Central memory CD8-positive, alpha-beta T cell (primary cell): ENCODE results near the gene MFRP.
A peak's percentile ranks its signal among the peaks of the same experiment; 100 is the strongest.

Source experiments
- ATAC-seq: fragments of 150-1000 bp; cut with Tn5 transposase; replicated peaks from 2 replicates; pipeline ENCODE4 v1.10.0; 2022; ENCODE audit warnings: mild to moderate bottlenecking, moderate FRiP score, moderate number of reproducible peaks; ENCODE audit not compliant: poor library complexity, severe bottlenecking; ENCODE audit errors: extremely low read depth
- DNase-seq, 2 donors: peaks; one replicate each; pipeline ENCODE4 v3.0.0; 2021; ENCODE audit warnings: low spot score in 2 of 2
- H3K27ac Mint-ChIP-seq: one replicate; pipeline ENCODE4 v1.8.0; 2022; ENCODE audit warnings: low read depth, mild to moderate bottlenecking, moderate library complexity, mixed read lengths
- H3K27me3 Mint-ChIP-seq: one replicate; pipeline ENCODE4 v1.8.0; 2022; ENCODE audit warnings: mixed read lengths
- H3K36me3 Mint-ChIP-seq: one replicate; pipeline ENCODE4 v1.8.0; 2022; ENCODE audit warnings: mild to moderate bottlenecking, moderate library complexity, mixed read lengths; ENCODE audit not compliant: insufficient read depth
- H3K4me1 Mint-ChIP-seq: one replicate; pipeline ENCODE4 v1.8.0; 2022; ENCODE audit warnings: mixed read lengths
- H3K4me3 Mint-ChIP-seq: one replicate; pipeline ENCODE4 v1.8.0; 2022; ENCODE audit warnings: mild to moderate bottlenecking, moderate library complexity, mixed read lengths
- H3K9me3 Mint-ChIP-seq: one replicate; pipeline ENCODE4 v1.8.0; 2022; ENCODE audit warnings: mixed read lengths

MFRP gene

DNA sequence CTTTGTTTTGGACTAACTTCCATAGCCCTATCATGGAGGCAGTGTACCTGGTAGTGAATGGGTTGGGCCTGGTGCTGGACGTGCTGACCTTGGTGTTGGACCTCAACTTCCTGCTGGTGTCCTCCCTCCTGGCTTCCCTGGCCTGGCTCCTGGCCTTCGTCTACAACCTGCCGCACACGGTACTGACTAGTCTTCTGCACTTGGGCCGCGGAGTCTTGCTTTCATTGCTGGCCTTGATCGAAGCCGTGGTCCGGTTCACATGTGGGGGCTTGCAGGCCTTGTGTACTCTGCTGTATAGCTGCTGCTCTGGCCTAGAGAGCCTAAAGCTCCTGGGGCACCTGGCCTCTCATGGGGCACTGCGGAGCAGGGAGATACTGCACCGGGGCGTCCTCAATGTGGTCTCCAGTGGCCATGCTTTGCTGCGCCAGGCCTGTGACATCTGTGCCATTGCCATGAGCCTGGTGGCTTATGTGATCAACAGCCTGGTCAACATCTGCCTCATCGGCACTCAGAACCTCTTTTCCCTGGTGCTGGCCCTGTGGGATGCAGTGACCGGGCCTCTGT is 11.3 kb downstream of the MFRP start:
- H3K4me1 Mint-ChIP-seq, result peaks cover 47% of the 10 kb centered on the region
- DNase-seq, result no peak
- peaks cover 15% of the 10 kb centered on the region for H3K36me3 Mint-ChIP-seq

DNA sequence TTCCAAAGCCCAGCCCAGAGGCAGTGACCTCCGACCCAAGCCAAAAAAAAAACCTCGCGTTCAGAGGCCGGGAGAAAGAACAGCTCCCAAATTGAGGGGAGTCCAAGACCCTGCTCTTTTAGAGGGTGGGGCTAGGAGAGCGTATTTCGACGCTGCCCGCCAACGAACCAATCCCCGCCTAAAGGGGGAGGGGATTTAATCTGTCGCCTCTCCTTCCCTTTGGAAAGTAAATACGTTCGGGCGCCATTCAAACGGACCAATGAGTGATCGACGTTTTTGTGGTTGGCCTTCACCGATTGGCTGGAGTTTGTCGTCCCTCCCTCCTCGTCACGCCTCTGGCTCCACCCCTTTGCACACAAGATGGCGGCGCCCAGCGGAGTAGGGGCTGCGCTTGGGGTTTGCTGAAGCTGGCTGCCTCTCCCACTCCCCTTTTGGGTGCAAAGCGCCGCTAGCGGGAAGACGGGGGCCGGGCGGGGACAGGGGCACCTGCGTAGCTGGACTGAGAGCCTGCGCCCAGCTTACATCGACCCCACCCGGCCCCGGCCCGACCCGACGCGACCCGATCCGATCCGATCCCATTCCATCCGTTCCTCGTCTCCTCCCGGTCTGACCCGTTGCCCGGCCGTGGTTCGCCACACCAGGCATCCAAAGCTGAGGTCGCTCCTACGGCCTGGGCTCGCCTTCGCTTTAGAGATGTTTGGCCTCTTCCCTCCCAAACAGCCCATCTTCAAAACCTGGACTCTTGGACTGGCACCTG is 12.2 kb downstream of the MFRP start, which contains the start of gene RNF26:
Gene RNF26 (plus strand): TSS at position 354 of the 757 bp plus-strand sequence. CDS start 596 bp downstream, outside the sequence.
- Mint-ChIP-seq H3K27me3 (peaks cover 9% of the 10 kb centered on the region), H3K9me3 (no peaks in the 10 kb centered on the region), H3K4me1 (peaks cover 45% of the 10 kb centered on the region), H3K36me3 (peaks cover 14% of the 10 kb centered on the region), H3K4me3 (peak within 1 kb of the TSS; percentile 99), H3K27ac (peak within 1 kb of the TSS; percentile 97)
- DNase-seq, result peak; percentile 88 to 91
- ATAC-seq, result peak; percentile 93

More for the DNA sequence above, 11.3 kb downstream of the MFRP start:
- no peaks in the 10 kb centered on the region for H3K9me3 Mint-ChIP-seq
- no peak for ATAC-seq
- peak overlapping the region; percentile 99 for H3K4me3 Mint-ChIP-seq
- H3K27ac Mint-ChIP-seq, result peak overlapping the region; percentile 97
- H3K27me3 Mint-ChIP-seq, result peaks cover 11% of the 10 kb centered on the region

DNA sequence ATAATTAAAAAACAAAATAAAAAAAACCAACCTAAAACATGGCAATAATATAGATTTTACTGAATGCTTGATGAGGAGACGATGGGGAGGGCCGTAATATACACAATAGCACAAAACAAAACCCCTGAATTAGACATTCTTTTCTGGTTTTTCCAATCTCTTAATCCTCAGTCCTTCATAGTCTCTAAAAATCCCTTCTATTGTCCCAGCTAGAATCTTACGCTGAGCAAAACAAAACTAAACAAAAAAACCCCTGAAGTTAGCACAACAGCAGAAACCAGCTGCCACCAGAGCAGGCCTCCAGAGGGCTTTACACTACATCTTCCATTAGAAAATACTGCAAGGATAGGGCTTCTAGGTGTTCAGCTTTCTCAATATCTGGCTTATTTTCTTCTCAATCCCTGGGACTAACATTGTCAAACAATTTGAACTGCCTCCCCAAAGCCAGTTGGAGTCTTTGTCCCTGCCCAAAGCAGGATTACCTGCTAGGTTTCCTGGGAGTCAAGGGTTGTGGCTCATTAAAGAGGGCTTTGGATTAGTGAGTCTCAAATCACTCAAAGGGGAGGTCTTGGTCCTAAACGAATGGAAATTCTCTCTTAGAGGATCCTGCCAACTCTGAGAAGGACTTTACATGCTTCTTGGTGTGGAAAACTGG is 14.3 kb downstream of the MFRP start:
- Mint-ChIP-seq H3K4me1 (peaks cover 34% of the 10 kb centered on the region), H3K27me3 (peaks cover 8% of the 10 kb centered on the region), H3K27ac (peak overlapping the region; percentile 97), H3K36me3 (peaks cover 12% of the 10 kb centered on the region), H3K9me3 (no peaks in the 10 kb centered on the region), H3K4me3 (peak overlapping the region; percentile 99)
- ATAC-seq, result no peak
- no peak for DNase-seq

DNA sequence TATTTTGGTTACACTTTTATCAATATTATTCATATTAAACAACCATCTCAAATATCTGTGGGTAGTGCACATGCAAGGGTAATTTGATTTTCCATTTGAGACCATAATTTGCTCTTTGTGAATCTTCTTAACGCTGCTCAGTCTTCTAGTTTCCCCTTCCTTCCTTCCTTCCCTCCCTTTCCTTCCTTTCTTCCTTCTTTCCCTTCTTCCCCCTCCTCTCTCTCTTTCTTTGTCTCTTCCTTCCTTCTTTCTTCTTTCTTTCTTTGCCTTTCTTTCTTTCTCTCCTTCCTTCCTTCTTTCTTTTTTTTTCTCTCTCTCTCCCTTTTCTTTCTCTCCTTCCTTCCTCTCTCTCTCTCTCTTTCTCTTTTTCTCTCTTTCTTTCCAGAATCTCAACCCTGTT is 16.3 kb downstream of the MFRP start:
- no peak for ATAC-seq
- H3K36me3 Mint-ChIP-seq, result peaks cover 10% of the 10 kb centered on the region
- H3K27me3 Mint-ChIP-seq, result peaks cover 8% of the 10 kb centered on the region
- no peak overlapping the region for H3K4me3 Mint-ChIP-seq
- H3K4me1 Mint-ChIP-seq, result peaks cover 20% of the 10 kb centered on the region
- no peak overlapping the region for H3K27ac Mint-ChIP-seq
- DNase-seq, result no peak
- H3K9me3 Mint-ChIP-seq, result no peaks in the 10 kb centered on the region

DNA sequence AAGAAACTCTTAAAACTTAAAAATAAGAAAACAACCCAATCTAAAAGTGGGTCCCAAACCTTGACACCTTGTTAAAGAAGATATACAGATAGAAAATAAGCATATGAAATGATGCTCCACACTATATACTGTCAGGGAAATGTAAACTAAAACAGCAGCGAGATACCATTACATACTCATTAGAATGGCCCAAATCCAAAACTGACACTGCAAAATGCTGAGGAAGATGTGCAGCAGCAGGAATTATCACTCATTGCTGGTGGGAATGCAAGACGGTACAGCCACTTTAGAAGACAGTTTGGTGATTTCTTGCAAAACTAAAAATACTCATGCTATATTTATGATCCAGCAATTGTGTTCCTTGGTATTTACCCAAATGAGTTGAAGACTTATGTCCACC is 17.2 kb downstream of the MFRP start:
- peaks cover 5% of the 10 kb centered on the region for H3K36me3 Mint-ChIP-seq
- no peak for ATAC-seq
- no peaks in the 10 kb centered on the region for H3K9me3 Mint-ChIP-seq
- no peak for DNase-seq
- peaks cover 8% of the 10 kb centered on the region for H3K27me3 Mint-ChIP-seq
- H3K4me3 Mint-ChIP-seq, result no peak overlapping the region
- peaks cover 11% of the 10 kb centered on the region for H3K4me1 Mint-ChIP-seq
- no peak overlapping the region for H3K27ac Mint-ChIP-seq

DNA sequence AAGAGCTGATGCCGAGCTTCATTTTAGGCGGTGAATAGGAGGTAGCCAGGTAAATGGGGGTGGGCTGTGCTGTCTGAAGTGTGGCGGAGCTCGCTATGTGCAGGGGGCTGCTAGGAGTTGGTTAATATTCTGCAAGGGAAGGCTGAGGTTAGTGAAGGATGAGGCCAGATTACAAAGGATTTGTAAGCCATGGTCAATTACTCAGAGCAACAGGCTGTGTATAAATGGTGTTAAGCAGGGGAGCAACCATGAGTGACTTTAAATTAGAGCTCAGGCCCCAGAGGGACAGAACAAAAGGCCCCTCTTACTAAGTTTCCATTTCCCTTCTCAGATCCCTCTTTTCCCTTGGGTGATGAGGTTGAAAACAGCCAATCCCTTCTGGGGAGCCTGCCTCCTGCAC is 22.3 kb downstream of the MFRP start:
- no peak overlapping the region for H3K4me3 Mint-ChIP-seq
- H3K4me1 Mint-ChIP-seq, result peaks cover 23% of the 10 kb centered on the region
- H3K36me3 Mint-ChIP-seq, result no peaks in the 10 kb centered on the region
- H3K27ac Mint-ChIP-seq, result no peak overlapping the region
- ATAC-seq (no peak), DNase-seq (no peak)
- no peaks in the 10 kb centered on the region for H3K9me3 Mint-ChIP-seq
- H3K27me3 Mint-ChIP-seq, result peaks cover 14% of the 10 kb centered on the region

DNA sequence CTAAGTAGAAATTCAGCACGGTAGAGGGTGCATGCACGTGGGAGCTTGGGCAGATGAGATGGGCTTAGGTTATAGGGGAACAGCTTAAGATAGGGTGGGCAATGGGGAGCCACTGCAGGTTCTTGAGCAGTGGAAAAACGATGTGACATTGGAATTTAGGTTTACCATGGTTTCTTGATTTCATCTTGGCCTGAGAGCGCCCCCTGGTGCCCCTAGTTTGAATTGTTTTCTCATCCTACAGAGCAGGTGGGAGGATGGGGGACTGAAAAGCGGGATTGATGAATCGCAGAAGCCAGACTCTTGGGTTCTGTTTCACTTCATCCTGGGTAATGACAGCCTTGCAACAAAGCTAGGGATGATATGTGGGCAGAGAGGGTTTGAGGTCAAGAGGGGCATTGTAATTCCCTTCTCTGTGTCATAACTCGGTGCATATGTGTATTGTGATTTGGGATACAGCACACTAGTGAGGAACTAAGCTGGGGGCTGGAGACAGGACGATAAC is 22.9 kb downstream of the MFRP start:
- peak; percentile 60 to 75 for DNase-seq
- no peak overlapping the region for H3K27ac Mint-ChIP-seq
- peaks cover 16% of the 10 kb centered on the region for H3K27me3 Mint-ChIP-seq
- H3K9me3 Mint-ChIP-seq, result no peaks in the 10 kb centered on the region
- peaks cover 23% of the 10 kb centered on the region for H3K4me1 Mint-ChIP-seq
- ATAC-seq, result no peak
- peaks cover 2% of the 10 kb centered on the region for H3K36me3 Mint-ChIP-seq
- no peak overlapping the region for H3K4me3 Mint-ChIP-seq

DNA sequence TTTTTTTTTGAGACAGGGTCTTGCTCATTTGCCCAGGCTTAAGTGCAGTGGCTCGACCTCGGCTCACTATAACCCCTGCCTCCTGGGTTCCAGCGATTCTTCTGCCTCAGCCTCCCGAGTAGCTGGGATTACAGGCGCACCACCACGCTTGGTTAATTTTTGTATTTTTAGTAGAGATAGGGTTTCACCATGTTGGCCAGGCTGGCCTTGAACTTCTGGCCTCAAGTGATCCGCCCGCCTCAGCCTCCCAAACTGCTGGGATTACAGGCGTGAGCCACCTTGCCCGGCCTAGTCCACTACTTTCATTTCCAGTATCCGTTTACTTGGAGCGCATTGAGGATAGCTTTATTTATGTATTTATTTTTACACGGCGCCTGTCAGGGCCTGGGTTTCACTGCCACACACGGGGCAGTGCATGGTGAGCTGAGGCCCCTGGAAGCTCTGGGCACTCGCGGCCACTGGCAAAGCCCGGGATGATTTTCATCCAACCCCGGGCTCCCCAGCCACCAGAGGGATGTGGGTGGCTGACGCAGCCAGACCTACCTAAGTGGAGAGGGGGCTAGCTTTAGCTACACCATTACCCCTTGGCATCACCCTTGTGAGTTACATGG is 23.5 kb downstream of the MFRP start:
- peaks cover 2% of the 10 kb centered on the region for H3K36me3 Mint-ChIP-seq
- H3K27ac Mint-ChIP-seq, result no peak overlapping the region
- no peak overlapping the region for H3K4me3 Mint-ChIP-seq
- H3K9me3 Mint-ChIP-seq, result no peaks in the 10 kb centered on the region
- H3K27me3 Mint-ChIP-seq, result peaks cover 22% of the 10 kb centered on the region
- H3K4me1 Mint-ChIP-seq, result peaks cover 23% of the 10 kb centered on the region
- ATAC-seq (no peak), DNase-seq (no peak)

DNA sequence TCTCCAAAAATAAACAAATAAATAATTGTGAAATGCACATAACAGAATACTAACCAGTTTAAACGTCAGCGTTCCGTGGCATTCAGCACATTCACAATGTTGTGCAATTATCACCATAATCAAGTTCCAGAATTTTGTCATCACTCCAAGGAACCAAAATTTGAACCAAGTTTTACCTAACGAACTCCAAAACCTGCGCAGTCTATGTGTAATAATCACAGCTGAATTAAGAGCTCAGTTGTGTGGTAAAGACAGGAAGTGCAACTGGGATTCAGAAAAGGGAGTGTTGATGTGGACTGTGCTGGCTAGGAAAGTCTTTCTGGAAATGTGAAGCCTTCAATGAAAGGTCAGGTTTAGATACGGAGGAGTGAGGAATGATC is 24.2 kb downstream of the MFRP start:
- Mint-ChIP-seq H3K9me3 (no peaks in the 10 kb centered on the region), H3K27ac (no peak overlapping the region), H3K4me3 (no peak overlapping the region), H3K36me3 (peaks cover 2% of the 10 kb centered on the region), H3K27me3 (peaks cover 28% of the 10 kb centered on the region), H3K4me1 (peaks cover 23% of the 10 kb centered on the region)
- ATAC-seq, result no peak
- no peak for DNase-seq

DNA sequence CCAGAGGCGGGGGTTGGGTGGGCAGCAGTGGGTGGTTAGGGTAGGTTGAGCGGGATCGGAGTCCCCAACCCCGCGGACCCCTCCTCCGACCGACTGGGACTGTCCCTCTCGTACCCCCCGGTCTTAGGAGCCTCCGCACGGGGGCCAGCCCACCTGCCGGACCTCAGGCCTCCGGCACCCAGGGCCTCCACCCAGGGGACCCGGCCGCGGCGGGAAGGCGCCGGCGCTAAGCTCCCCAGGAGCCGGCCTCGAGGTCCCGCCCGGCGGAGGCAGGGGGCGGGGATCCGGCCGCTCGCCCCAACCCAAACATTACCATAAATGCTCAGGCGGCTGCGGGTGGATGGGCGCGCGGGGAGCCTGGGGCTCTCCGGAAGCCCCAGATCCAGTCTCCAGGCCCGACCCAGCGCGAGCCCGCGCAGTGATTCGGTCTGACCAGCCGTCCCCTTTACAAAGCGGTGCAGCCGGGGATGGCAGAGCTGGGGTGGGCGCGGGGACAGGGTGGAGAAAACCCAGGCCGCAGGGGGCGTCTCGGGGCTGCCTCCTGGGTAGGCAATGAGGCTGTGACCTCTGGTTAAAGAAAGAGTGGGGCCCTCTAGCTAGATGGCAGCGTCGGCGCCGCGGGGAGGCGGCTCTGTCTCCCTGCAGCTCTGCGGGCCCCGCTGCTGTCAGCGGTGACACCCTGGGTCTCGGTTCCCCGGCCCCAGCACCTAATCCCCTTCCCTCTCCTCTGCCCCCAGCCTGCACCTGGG is 25.6 kb downstream of the MFRP start:
- H3K4me3 Mint-ChIP-seq, result peak overlapping the region; percentile 77
- no peak for DNase-seq
- H3K27ac Mint-ChIP-seq, result peak overlapping the region; percentile 74
- peaks cover 23% of the 10 kb centered on the region for H3K4me1 Mint-ChIP-seq
- H3K9me3 Mint-ChIP-seq, result no peaks in the 10 kb centered on the region
- peak; percentile 75 for ATAC-seq
- peaks cover 29% of the 10 kb centered on the region for H3K27me3 Mint-ChIP-seq
- peaks cover 2% of the 10 kb centered on the region for H3K36me3 Mint-ChIP-seq

DNA sequence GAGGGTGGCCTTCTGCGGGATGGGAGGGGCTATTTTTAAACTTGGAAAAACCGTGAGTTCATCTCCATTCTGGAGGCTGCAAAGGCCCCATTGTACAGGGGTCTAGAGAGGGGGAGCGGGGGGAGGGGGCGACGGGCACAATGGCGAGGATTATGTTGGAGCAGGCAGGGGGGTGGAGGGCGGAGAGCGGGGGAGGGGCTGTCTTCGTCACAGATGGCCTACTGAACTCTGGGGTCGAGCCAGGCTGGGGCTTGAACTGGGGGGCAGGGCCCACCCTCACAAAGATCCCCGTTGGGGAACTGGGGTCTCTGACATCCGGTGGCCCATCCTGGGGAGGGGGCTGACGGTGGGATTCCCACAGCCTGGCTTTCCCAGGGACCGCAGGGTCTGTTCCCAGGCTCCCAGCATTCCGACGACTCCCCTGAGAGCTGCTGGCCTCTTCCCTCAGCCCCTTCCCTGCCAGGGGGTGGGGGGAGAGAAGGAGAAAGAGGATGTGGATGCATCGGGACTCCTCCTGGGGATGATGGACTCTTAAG is 26.2 kb downstream of the MFRP start:
- Mint-ChIP-seq H3K36me3 (peaks cover 2% of the 10 kb centered on the region), H3K27ac (peak overlapping the region; percentile 35), H3K27me3 (peaks cover 36% of the 10 kb centered on the region), H3K4me1 (peaks cover 29% of the 10 kb centered on the region), H3K4me3 (peak overlapping the region; percentile 77), H3K9me3 (no peaks in the 10 kb centered on the region)
- ATAC-seq, result no peak
- no peak for DNase-seq
